Keratinocyte (primary cell): ENCODE results near the gene BOK.

Source experiments
- CTCF ChIP-seq, 3 experiments: IDR thresholded peaks in 1 of 3; conservative IDR thresholded peaks in 1 of 3; optimal IDR thresholded peaks in 1 of 3; 2 replicates in 2 of 3; 3 replicates in 1 of 3; pipeline versions ENCODE3 to v1.5.1; 2011; ENCODE audit warnings: low read length in 3 of 3, mild to moderate bottlenecking in 3 of 3, moderate library complexity in 2 of 3, control low read depth in 1 of 3, inconsistent platforms in 1 of 3; ENCODE audit not compliant: insufficient read depth in 2 of 3; ENCODE audit errors: extremely low read depth in 1 of 3
- EZH2 ChIP-seq: IDR thresholded peaks from one replicate; pipeline ENCODE4 v1.6.1; 2012; ENCODE audit warnings: inconsistent platforms, mild to moderate bottlenecking, low read length, moderate library complexity

GRCh38 chr2:241618829-241619228, 60.3 kb downstream of the BOK start:
- no peak for TF ChIP-seq CTCF (optimal IDR thresholded peaks at IDR 0.05 in 1 of 3, IDR thresholded peaks at IDR 0.05 in 1 of 3, conservative IDR thresholded peaks at IDR 0.05 in 1 of 3; ENCODE audit: extremely low read depth in 1 of 3, insufficient read depth in 2 of 3, low read length in 3 of 3)
- TF ChIP-seq EZH2 = no peak
